ENCODE measurements around the gene HDAC11.
"Not testable (repeated sequence)": the region's sequence is repeated elsewhere in the genome, so short reads cannot be mapped to it uniquely, and the experiment has no call there.

The HDAC11 gene

GRCh38 chr3:13508496-13508895, 28.4 kb downstream of the HDAC11 start:
- no peak for DNase-seq

GRCh38 chr3:13509059-13509815, 29.1 kb downstream of the HDAC11 start:
- DNase-seq, result no peak

- DNase-seq, result no peak
Observed at GRCh38 chr3:13509816-13510192, 29.7 kb downstream of the HDAC11 start.

- DNase-seq, result no peak
Observed at GRCh38 chr3:13512451-13512850, 32.3 kb downstream of the HDAC11 start.

GRCh38 chr3:13513051-13513912, 33.2 kb downstream of the HDAC11 start:
- DNase-seq, result no peak

- no peak for DNase-seq
Observed at GRCh38 chr3:13513913-13514517, 33.9 kb downstream of the HDAC11 start.

- no peak for DNase-seq
Observed at GRCh38 chr3:13514639-13515435, 34.7 kb downstream of the HDAC11 start.

GRCh38 chr3:13515786-13516759, 36.0 kb downstream of the HDAC11 start:
- no peak for DNase-seq

GRCh38 chr3:13516760-13517135, 36.6 kb downstream of the HDAC11 start:
- no peak for DNase-seq

- DNase-seq, result no peak
Observed at GRCh38 chr3:13517253-13517977, 37.3 kb downstream of the HDAC11 start.

GRCh38 chr3:13518516-13518953, 38.4 kb downstream of the HDAC11 start:
- no peak for DNase-seq

- DNase-seq, result no peak
Observed at GRCh38 chr3:13519006-13519791, 39.1 kb downstream of the HDAC11 start.

- DNase-seq, result no peak
Observed at GRCh38 chr3:13520326-13520880, 40.3 kb downstream of the HDAC11 start.

- no peak for DNase-seq
Observed at GRCh38 chr3:13521309-13521708, 41.2 kb downstream of the HDAC11 start.

- not testable (repeated sequence) for DNase-seq
Observed at GRCh38 chr3:13521749-13522148, 41.6 kb downstream of the HDAC11 start.

- no peak for DNase-seq
Observed at GRCh38 chr3:13522236-13522635, 42.1 kb downstream of the HDAC11 start.

- no peak for DNase-seq
Observed at GRCh38 chr3:13524979-13525669, 45.0 kb downstream of the HDAC11 start.

GRCh38 chr3:13525827-13526625, 45.9 kb downstream of the HDAC11 start:
- no peak for DNase-seq

Measured in inflammatory macrophage (primary cell).